Measurements from ENCODE around the gene SLC51A.
"Not testable (repeated sequence)": the region's sequence is repeated elsewhere in the genome, so short reads cannot be mapped to it uniquely, and the experiment has no call there.

SLC51A gene

DNA sequence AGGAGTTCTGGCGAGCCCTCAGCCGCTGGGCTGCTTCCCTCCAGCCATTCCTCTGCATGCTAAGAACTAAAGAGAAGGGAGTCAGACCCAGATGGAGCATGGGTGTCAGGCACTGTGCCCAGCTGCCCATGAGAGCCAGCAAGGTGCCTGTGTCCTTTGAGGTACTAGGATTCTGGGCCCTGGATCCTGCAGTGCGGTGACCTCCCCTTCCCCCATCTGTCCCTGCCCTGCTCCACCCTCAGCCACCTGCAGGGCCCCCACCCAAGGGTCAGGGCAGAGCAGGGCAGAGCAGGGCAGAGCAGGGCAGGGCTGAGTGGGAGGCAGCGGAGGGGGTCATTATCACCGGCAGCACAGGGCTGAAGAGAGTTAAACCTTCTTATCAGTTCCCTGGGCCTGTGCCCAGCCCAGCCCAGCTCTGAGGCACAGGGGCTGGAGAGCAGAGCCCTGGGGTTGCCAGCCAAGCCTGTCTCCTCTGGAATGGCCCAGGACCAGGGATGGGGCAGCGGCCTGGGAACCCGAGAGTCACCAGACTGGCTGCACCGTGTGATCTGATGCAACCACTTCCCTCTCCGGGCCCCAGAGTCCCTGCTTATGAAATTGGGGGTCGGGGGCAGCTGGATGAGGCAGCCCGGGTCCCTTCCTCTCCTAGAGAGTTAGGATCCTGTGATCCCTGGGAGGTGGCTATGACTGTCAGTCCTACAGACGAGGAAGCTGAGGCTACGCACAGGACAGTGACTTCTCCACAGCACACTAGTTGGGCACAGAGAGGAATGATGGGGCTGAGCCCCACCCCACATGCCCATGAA lies 22.4 kb upstream of the SLC51A start:
- DNase-seq: no peak

DNA sequence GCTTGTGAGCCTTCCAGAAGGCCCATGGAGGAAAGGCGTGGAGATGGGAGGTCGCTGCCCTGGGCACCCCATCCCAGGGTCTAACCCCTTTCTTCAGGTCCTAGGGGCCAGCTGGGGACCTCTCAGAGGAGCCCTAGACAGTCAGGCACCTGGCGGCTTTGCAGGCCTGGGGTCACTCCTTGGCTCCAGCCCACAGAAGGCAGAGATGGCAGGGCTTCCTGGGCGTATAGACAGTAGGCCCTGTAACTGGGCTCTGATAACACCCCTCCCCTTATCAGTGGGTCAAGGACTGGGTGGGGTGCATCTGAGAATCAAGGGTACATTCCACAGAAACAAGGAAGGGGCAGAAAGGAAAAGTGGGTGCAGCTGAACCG lies 21.8 kb upstream of the SLC51A start:
- no peak for DNase-seq

DNA sequence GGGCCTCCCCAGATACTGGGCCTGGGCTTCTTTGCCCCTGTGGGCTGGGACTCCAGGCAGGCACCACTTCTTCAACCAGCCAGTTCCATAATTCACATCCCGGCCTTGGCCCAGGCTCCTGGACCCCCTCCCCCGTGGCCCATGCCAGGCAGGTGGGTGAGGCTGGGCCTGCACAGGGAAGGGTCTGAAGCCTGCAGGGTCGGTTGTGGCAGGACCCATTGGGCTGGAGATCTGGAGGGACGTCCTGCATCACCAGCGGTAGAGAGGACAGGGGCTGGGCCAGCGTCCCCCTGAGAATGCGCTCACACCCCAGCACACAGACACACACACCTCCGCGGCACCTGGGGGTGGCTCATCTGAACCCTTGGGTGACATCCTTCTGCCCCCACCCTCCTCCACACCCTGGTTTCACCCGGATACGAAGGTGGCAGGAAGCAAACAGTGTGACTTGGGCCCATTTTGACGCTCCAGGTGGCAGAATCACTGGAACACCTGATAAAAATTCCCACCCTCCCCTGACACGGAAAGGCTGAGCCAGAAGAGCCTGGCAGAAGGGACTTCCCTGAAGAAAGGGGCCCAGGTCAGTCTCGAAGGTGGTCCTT lies 20.6 kb upstream of the SLC51A start:
- peak; percentile 41 for DNase-seq

DNA sequence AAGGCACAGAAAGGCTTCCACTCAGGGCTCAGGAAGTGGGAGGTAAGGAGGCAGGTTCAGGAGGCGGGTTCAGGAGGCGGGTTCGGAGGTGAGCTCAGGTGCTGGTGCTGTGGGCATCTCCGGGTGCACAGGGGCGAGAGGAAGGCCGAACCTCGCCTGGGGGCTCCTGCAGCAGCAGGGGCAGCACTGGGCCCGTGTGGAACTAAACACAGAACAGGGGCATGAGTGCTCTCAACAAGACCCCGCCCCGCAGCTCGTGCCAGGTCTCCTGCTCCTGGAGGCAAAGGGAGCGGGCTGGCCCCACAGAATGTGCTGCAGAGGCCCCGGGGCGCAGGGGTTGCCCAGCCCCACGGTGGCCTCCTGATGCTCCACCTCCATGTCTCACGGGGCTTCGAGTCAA lies 18.8 kb upstream of the SLC51A start:
- DNase-seq: no peak

DNA sequence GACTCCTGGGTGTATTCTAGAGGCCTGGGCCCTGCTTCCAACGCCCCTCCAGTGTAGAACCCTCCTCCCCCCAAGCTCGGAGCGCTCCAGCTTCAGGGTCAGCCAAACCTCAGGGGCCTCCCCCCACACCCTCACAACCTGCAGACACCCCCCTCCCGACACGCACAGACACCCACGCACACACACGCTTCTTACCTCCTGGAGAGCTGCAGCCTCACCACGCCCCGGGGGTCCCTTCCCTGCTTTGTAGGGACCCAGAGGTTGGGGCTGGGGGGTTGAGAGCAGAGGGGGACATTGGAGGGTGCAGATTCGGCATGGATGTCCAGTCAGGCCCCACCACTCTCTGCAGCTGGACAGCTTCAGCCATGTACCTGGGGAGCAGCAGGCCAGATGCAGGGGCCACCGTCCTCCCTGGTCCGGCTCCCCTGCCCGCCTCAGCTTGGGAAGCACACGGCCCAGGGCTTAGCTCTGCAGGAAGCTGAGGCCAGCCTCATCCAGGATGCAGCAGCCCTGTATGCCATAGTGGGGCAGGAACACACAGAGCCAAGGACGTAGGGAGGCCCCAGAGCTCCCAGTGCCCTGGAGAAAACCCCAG lies 18.2 kb upstream of the SLC51A start:
- no peak for DNase-seq

DNA sequence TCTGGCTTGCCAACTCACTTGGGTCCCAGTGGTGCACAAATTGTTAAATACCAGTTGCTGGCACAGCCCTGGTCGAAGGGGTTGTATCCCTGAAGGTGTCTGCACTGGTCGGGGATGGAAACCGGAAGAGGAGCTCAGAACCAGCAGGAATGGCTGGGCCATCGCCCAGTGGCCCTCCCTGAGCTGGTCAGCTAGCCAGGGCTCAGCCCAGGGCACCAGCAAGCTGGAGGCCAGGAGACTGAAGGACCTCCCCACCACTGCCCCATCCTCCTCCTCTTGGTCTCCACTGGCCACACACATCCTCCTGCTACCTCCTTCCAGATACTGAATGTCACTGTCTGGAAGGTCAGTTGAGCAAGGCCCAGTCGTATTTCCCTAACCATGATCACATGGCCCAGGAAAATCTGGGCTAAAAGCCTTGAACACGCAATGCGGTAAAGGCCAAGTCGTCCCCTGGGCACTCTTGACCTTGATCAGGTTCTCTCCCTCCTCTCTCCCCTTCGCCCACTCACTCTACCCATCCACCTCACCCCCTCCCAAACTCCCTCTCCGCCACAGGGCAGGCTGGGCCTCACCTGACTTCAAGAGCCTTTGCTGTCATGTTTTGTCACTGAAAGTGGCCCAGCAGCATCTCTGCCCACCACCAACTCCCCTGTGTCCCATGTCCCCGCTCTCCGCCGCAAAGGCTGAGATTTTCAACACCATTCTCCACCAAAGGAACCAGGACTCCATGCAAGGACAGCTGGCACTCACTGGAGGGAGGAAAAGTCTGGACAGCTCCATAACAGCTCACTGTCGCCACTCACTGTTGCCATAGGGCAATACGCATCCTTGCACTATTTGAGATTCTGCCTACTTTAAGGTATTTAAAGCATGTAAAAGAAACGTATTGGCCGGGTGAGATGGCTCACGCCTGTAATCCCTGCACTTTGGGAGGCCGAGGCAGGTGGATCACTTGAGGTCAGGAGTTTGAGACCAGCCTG lies 17.3 kb upstream of the SLC51A start:
- no peak for DNase-seq

DNA sequence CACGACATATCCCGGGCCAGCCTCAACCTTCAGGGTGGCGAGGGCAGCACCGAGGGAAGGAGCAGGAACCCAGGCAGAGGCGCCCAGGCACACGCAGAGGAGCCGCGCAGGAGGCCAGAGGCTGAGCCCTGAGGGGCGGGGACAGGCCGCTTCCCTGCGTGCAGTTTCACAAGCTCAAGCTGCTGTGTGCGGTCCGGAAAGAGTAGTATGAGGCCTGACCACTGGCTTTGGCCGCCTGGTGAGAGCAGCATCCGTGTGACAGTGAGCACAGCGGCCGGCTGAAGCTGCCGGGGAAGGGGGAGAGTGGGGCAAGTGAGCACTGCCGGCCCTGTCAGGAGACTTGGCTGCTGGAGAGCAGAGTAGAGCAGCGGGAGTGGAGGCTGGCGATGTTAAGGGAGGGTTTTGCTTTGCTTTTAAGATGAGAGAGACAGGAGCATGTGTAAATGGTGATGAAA lies 13.8 kb upstream of the SLC51A start:
- DNase-seq: no peak

DNA sequence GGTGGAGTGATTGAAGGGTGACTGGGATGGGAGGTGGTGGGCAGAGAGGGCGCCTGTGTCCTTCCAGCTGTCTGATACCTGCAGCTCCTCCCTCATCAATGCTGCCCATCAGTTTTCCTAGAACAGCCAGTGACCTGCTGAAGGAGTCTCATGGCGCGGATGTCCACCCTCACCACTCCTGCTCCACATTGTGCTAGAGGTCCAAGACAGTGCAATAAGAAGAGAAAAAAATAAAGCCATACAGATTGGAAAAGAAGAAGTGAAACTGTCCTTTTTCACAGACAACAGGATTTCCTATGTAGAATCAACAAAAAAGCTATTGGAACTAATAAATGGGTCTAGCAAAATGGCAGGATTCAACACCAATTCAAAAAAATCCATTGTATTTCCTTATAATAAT lies 12.5 kb upstream of the SLC51A start:
- no peak for DNase-seq

DNA sequence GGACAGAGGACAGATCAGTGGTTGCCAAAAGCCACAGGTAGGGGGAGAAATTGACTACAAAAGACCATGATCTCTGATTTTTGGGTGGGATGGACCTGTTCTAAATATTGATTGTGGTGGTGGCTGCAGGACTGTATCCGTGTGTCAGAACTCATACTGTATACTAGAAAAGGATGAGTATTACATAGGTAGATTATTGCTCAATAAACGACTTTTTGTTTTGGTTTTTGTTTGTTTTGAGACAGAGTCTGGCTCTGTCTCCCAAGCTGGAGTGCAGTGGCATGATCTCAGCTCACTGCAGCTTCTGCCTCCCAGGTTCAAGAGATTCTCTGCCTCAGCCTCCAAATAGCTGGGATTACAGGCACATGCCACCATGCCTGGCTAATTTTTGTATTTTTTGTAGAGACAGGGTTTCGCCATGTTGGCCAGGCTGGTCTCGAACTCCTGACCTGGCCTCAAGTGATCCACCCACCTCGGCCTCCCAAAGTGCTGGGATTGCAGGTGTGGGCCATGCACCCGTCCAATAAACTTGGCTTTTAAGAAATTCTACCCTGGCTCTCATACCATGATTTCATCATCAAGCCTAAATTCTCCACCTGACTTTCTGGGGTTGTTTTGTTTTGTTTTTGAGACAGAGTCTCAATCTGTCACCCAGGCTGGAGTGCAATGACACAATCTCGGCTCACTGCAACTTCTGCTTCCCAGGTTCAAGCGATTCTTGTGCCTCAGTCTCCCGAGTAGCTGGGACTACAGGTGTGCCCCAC lies 10.7 kb upstream of the SLC51A start:
- not testable (repeated sequence) for DNase-seq

DNA sequence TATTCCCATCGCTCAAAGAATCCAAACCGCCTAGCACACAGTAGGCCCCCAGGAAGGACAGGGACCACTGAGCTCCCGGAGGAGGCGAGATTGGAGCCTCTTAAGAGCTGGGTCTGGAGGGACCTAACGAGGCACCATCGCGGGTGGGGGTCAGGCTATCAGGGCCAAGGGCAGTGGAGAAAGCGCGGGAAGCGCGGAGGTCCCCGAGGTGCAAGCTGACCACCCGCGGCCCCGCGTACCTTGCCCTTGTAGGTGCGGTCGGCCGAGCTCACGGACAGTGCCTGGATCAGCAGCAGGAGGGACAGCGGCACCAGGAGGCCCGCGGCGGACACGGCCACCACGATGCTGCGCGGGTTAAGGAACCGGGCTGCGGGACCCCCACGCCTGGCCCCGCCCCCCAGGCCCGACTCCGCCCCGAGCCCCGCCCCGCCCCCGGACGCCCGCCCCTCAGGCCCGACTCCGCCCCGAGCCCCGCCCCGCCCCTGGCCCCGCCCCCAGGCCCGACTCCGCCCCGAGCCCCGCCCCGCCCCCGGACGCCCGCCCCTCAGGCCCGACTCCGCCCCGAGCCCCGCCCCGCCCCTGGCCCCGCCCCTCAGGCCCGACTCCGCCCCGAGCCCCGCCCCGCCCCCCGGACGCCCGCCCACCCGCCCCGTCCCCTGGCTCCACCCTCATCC lies 9.0 kb upstream of the SLC51A start:
- DNase-seq: peak; percentile 38

DNA sequence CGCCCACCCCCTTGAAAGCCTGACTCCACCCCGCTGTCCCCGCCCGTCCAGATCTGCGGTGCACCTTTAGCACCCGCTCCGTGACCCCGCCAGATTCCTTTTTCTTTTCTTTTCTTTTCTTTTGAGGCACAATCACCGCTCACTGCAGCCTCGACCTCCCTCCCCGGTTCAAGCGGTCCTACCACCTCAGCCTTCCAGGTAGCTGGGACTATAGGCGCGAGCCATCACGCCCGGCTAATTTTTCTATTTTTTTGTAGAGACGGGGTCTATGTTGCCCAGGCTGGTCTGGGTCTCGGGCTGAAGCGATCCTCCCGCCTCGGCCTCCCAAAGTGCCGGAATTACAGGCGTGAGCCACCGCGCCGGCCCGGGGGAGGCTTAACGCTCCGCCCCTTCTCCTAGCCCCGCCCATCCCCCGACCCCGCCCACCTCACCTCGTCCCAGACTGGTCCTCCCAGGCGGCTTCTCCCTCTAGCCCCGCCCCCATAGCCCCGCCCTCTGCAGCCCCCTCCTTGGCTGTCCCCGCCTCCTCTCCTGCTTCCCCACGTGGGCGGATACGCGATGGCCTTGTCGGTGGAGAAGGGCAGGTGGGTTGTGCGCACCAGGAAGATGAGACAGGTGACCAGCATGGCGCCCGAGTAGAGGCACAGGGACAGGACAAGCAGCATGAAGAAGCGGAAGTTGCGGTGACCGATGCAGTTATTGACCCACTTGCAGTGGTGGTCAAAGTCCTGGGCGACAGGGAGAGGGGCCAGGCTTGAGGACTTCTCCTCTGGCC lies 8.3 kb upstream of the SLC51A start:
- peak; percentile 75 for DNase-seq

DNA sequence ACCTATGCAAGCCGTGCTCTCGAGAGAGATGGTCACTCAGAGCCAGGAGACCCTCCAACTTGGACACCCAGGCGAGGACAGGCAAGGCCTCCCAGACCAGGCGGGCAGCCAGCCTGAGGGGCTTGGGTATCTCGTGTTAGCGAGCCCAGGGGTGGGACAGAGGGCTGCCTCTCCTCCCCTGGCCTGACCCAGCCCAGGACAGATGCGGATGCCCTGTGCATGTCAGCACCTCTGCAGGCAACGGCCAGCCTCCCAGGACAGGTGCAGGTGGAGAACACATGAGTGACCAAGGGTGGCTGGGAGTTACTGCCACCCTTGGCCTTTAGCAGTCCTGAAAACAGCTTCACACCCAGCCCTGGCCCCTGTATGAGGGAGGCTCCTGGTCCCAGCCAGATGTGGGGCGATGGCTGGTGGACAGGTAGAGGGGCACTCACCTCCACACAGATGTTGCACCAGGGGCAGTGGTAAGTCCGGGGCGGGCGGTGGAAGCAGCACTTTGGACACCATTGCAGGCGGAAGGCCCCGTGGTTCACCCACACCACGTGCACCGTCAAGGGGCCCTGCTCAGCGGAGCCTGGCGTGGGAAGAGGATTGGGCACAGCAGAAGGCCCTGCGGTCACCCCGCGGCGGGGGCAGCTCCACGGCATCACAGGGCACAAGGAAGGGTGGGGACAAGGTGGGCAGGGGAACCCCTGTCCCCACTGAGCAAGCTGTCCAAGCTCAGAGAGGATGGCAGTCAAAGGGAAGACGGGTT lies 7.2 kb upstream of the SLC51A start:
- no peak for DNase-seq

DNA sequence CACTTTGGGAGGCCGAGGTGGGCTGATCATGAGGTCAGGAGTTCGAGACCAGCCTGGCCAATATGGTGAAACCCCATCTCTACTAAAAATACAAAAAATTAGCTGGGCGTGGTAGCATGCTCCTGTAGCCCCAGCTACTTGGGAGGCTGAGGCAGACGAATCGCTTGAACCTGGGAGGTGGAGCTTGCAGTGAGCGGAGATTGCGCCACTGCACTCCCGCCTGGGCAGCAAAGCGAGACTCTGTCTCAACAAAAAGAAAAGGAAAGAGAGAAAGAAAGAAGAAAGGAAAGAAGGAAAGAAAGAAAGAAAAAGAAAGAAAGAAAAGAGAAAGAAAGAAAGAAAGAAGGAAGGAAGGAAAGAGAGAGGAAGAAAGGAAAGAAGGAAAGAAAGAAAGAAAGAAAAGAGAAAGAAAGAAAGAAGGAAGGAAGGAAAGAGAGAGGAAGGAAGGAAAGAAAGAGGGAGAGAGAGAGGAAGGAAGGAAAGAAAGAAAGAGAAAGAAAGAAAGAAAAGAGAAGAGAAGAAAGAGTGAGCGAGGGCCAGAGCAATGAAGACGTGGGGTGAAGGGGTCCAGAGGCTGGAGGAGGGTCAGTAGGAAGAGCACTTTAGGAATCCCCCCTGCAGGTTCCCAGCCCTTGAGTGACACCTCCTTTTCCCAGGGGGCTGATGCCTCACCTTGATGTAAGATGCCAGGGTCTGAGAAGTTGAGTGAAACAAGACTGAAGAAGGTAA lies 6.2 kb upstream of the SLC51A start:
- not testable (repeated sequence) for DNase-seq

DNA sequence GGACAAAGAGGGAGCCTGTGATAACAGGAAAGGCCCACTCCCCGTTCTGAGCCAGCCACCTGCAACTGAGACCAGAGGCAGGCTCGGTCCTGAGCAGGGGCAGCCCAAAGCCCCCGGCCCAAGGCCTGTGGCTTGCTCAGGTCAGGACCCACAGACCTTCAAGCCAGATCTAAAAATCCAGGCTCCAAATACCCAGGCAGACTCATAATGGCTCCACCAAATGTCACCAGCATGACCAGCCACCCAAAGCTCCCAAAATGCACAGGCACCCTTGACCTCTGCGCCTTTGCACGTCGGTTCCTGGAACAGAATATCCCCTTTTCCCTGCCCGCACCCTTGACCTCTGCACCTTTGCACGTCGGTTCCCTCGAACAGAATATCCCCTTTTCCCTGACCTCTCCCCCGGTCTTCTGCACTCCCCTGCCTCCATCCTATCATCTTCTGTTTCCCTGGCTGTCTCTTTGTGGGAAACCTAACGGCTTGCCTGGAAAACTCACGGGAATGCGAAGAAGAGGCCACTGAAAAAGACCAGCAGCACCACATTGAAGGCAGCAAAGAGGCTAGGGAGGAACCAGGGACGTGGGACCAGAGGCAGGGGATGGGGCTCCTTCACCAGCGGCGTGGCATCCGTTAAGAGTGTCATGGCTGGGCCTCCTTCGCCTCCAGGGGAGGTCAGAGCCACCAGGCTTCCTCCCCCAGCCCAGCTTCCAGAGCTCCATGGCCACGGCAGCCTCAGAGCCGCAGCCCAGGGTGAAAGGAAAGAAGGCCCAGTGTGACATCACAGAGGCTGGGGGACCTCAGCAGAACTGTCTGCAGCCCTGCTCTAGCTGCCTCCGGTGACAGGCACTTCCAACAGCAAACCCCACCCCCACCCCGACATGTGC lies 5.4 kb upstream of the SLC51A start, which contains the start of gene ZDHHC19:
Gene ZDHHC19, minus strand, starts transcription at position 728 of the 884 bp plus-strand sequence. Its CDS starts 85 bp downstream, at position 643.
- no peak for DNase-seq

DNA sequence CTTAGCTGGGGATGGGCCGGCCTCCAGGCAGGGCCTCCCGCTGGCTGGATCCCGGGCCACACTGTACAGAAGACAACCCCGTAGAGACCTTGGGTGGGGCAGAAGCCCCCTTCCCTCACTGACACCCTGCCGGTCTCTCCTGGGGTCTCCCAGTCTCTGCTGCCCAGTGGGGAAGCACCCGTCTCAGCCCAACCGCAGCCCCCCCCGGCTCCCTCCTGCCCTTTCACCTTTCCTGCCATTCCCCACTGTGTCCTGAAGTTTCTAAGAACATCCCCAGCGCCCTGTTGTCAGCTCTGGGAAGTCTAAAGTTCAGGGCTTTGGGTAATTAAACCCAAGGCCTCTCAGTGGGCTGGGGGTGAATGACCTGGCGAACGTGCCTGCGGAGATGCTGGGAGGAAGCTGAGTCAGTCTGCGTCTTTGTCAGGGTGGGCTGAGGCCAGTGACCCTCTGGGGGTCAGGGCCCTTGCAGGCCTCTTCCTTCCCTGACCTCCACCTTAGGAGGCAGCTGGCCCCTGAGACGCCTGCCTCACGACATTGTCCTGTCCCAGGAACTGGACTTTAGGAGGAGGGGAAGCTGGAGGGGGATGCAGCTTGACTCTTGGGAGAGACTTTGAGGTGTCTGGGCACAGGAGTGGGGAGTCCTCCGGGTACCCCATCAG lies 1.4 kb upstream of the SLC51A start:
- DNase-seq: no peak

DNA sequence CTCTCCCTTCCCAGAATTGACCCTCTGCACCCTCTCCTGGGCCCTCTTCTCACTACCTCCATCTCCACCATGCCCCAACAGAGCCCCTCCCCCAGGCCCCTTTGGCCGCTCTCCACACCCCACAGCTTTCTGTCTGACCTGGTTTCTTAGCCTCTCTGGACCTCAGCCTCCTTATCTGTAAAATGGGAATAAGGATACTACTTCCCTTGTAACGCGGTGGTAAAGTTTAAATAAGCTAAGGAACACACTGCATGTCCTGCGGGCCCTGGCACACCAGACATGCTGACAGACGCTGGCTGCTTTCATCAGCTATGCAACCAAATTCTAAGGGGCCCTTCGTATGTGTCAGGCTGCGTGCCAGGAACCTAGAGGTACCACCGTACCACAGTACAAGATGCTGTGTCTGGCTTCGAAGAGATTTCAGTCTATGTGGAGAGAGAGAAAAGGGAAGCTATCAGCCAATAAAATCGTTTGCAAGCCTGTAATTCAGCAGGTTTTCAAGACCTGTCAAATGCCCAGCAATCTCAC lies 777 bp upstream of the SLC51A start:
- no peak for DNase-seq

DNA sequence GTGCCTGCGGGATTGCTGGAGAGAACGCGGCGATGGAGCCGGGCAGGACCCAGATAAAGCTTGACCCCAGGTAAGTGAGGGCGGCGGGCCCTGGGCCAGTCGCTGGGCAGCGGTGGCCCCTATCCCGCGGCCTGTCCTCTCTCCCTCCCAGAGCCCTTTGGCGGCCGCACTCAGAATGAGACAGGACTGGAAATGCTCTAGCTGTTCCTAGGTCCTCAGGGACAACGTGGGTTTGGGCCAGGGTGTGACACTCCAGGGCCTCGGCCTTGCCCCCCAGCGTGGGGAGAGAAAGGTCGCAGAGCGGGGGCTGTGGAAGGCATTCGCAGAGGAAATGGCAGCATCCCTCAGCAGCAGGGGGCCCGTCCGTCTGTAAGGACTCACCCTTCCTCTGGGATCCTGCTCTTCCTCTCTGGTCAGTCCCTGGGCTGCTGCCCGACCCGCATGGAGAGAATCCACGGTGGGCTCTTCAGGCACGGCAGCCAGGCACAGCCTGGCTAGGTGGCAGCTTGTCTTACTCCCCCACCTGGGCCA lies 412 bp downstream of the SLC51A start:
- no peak for DNase-seq

All from CD4-positive, alpha-beta T cell treated with Interleukin-10 for 1 hour (primary cell).